Inflammatory macrophage (primary cell): ENCODE data around the gene TMCC3.
"Not testable (repeated sequence)": the region's sequence is repeated elsewhere in the genome, so short reads cannot be mapped to it uniquely, and the experiment has no call there.

ENCODE experiments used
- DNase-seq, 2 donors: peaks; one replicate each; pipeline ENCODE4 v3.0.0-alpha.2; 2020 to 2022

TMCC3 gene

DNA sequence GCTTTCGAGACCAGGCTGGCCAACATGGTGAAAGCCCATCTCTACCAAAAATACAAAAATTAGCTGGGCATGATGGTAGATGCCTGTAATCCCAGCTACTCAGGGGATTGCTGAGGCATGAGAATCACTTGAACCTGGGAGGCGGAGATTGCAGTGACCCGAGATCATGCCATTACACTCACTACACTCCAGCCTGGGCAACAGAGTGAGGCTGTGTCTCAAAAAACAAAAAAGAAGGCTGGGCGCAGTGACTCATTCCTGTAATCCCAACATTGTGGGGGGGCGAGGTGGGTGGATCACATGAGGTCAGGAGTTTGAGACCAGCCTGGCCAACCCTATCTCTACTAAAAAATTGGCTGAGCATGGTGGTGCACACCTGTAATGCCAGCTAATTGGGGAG is 49.0 kb downstream of the TMCC3 start:
- not testable (repeated sequence) for DNase-seq

- no peak for DNase-seq
Measured at GRCh38 chr12:94599189-94599588, 51.2 kb downstream of the TMCC3 start.

GRCh38 chr12:94597268-94597667 is 53.1 kb downstream of the TMCC3 start:
- no peak for DNase-seq

DNA sequence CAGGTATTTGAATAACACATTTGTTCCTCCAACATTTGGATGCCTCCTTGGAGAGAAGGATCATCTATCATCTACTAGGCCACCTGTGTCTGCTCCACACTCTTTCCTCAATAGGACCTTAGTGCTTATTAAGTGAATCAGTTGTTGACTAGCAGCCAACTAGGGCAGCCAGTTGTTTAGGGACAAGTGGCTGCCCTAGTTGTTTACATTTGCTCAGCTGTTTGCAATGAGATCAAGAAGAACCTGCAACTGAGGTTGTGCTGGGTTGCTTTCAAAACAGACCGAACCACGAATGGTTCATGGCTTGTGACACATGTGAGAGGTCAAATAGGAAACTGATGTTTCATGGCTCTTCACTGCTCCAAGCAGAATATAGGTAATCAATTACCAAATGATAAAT is 53.8 kb downstream of the TMCC3 start:
- no peak for DNase-seq

- no peak for DNase-seq
Measured at GRCh38 chr12:94595152-94595551, 55.2 kb downstream of the TMCC3 start.

GRCh38 chr12:94594443-94594825 is 55.9 kb downstream of the TMCC3 start:
- no peak for DNase-seq

DNA sequence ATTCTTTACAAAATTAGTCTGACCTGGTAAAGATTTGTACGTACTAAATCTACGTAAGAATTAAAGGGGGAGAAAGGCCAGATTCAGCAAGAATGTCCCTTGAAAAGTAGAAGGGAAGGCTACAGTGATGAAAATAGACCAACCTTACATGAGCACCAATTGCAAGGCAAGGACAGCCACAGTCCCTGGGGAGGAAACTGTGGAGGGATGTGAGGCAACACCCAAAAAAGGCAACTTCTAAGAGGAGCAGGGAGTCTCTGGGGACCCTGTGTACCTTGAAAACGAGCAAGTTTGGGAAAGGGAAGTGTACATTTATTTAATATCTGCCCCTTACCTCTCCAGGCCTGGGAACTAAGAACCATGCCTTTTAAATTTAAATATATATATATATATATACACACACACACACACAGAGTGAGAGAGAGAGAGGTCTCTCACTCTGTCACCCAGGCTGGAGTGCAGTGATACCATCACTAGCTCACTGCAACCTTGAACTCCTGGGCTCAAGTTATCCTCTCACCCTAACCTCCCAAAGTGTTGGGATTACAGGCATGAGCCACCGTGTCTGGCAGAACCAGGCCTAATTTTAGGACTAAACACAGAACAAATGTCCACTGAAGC is 56.4 kb downstream of the TMCC3 start:
- DNase-seq = no peak

DNA sequence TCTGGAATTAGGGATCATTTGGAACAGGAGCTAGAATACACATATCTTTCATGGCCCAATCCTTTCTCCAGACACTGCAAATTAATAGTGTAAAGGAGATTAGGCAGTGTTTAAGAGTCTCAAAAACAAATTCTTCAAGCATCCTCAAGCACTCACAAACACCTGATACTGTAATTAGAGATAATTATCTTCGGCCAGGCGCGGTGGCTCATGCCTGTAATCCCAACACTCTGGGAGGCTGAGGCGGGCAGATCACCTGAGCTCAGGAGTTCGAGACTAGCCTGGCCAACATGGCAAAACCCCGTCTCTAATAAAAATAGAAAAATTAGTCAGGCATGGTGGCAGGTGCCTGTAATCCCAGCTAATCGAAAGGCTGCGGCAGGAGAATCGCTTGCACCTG is 57.6 kb downstream of the TMCC3 start:
- not testable (repeated sequence) for DNase-seq

GRCh38 chr12:94592080-94592479 is 58.3 kb downstream of the TMCC3 start:
- no peak for DNase-seq

GRCh38 chr12:94590428-94590827 is 59.9 kb downstream of the TMCC3 start:
- no peak for DNase-seq

GRCh38 chr12:94589591-94590001 is 60.8 kb downstream of the TMCC3 start:
- no peak for DNase-seq

DNA sequence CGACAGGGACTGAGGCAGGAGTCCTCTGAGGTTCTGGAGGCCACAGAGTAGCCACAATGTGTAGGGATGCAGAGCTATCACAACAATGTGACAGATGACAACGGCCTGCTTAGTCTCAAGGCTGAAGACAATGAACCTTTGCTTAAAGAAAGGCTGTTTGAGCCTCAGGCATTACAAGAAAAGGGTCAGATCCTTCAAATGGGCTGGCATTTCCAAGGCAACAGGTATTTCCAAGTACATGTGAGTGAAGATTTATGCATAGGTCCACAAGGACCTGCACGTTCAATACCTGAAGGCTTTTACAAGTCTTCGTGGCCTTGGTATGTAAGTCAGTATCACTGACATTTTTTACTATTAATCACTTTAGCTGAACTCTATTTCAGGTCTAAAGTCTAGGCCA is 62.0 kb downstream of the TMCC3 start:
- no peak for DNase-seq

DNA sequence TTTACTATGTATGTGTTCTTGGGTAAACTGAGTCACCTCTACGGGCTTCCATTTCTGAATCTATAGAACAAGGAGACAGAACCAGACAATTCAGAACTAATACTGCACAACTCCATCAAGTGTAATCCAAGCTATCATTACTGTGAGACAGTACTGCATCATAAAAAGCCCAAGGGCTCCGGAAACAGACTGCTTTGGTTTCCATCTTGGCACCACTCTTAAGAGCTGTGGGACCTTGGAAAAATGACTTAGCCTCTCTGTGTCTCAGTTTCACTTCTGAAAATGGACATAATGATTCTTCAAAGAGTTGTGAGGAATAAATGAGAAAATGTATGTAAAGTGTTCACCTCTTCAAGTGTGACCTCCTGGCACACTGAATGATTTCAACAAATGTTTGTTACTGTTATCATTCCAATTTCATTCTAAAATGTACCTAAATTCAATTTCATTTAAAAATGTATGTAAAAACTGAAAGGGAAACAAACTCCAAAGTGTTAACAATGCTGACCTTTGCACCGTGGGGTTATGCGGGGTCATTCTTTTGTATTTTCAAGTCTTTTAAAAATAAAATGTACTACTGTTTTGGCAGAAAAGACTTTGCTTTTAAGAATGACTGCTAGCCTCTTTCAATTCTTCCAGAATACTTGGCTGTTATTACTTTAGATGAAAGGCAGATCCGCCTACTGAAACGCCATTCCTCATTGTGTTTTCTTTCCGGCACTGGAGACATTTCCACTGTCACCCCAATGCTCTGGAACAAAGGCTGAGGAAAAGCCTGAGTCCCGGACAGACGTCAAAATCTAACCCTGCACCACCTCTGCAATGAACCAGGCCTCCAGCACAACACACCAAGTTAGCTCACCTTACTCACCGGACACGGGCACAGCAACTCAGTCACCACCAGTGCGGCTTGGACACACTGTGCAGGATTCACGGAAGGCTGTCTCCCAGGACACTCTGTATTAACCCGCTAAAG is 62.8 kb downstream of the TMCC3 start:
- DNase-seq = no peak

DNA sequence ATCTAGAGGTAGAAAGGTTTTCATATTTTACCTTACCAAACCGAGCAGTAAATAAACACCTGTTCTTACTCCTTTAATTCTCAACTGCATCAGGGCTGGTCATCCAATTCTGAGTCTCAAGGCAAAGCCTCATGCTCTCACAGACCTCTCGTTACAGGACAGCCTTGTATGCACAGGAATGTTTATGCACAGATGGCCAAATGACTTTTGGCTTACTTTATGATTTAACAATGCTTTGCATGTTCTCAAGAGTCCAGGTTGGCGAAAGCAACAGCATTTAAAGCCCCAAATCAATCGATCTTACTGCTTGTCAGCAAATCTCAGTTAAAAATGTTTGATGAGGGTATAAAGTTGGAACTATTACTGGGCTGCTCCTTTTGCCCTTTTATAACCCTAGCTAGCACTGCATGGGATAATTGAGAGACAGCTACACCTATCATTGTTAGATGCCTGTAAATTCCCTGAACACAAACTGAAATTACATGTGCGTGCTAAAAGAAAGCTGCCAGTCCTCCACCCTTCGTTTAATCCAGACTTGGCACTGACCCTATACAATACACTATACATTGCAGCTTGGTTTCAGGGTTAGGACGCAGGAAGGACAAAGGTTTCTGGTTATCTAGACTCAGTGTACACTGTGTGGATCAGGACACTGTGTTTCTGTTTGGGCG is 63.6 kb downstream of the TMCC3 start:
- no peak for DNase-seq

DNA sequence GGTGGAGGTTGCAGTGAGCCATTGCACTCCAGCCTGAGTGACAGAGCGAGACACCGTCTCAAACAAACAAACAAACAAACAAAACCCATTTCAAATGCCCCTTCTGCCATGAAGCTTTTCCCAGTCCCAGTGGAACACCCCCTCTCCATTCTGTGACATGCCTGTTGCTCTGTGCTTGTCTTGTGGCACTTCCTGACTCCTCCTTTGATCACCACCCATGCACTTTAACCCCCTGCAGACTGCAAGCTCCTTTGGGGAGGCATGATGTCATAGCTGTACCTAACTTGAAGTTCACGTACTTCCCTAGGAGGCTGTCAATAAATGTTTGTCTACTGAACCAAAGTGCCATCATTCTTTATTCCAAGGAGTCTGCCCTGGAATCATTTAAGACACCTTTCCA is 64.7 kb downstream of the TMCC3 start:
- DNase-seq = no peak

- DNase-seq = no peak
Measured at GRCh38 chr12:94584377-94584776, 66.0 kb downstream of the TMCC3 start.

DNA sequence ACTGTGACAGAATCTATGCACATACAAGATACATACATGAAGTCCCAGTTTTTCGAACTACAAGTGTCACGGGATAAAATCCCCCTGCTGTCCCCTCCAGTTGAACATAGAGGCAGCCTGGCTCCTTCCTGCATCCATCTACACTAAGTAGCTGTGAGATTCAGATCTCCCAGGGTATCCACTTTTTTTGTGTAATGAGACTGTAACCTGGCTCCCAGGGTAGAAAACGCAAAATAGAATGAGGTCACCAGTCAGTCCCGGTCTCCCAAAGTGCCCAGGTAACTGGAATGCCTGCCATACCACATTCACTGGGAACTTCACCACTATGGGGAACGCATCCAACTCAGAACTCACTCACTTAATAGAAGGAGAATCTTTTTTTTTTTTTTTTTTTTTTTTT is 67.8 kb downstream of the TMCC3 start:
- DNase-seq = no peak

DNA sequence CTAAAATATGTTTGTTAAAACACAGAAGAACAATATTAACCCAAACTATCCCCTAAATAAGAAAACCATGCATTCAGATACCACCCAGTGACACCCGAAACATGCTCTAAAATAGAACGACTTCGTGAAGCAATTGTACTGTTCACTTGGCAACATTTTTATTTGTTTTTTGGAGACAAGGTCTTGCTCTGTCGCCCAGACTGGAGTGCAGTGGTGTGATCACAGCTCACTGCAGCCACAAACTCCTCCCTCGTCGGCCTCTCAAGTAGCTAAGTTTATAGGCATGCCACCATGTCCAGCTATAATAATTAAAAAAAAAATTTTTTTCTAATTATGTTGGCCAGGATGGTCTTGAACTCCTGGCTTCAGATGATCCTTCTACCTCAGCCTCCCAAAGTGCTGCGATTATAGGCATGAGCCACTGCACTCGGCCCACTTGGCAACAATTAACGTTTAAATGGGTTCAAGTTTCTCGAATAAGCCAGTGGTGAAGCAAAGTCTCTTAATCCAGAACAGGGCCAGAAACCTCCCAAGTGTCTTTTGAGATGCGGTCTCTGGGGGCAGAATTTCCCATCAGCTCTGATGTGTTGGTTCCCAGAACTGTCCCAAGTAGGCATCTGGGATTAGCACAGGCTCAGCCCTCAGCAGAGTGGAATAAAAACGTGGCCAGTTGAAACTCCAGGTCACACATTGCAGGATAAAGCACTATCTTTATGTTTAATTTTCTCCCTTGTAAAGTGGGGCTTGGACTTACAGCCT is 74.5 kb downstream of the TMCC3 start:
- no peak for DNase-seq

- no peak for DNase-seq
Measured at GRCh38 chr12:94575024-94575423, 75.3 kb downstream of the TMCC3 start.

- no peak for DNase-seq
Measured at GRCh38 chr12:94571556-94571955, 78.8 kb downstream of the TMCC3 start.

- DNase-seq = no peak
Measured at GRCh38 chr12:94570161-94570560, 80.2 kb downstream of the TMCC3 start.

DNA sequence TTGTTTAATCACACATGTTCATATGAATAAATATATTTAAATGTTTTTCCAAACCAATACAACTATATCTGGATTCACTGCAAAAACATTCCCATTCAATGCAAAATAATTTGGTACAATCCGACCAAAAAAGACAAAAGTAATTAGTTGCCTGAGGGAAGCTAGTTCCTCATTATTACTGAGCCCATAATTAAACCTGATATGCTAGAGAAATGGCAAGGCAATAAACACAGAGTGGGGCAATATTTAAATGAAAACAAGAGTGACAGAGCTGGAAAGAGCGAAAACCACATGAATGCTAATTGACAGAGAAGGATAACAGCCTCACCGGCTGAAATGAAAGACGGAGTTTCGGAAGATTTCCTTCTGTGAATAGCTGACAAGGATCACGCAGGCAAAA is 82.6 kb downstream of the TMCC3 start:
- no peak for DNase-seq

DNA sequence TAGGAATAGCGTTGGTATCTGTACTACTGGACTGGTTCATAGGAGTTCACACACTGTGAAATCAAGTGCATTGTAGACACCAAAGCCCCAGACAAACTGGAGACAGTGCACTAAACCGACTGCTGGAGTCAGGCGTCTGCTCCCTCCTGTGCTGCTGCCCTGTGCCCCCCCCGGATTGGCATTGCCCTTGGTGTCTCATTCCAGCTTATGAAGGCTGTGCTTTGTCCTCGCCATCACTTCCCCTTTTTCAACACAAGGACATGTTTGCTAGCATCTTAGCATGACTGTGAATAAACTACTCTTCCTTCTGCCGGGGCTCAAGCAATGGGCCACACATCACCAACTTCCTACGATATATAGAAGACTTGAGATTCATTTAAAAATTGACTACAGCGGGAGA is 84.0 kb downstream of the TMCC3 start:
- DNase-seq = peak; percentile 6 to 12
